K562 (cell line): ENCODE results near the gene DNASE1L2. TPM values are rescaled to one million over a fixed set of nuclear protein-coding genes. Genes with fewer than 3 reads are reported as not detected.
A peak's percentile ranks its signal among the peaks of the same experiment; 100 is the strongest.

Source experiments
- ARNT ChIP-seq, 2 experiments: fragments of 450-650 bp; IDR thresholded peaks; 2 replicates each; pipeline ENCODE4 v1.6.1; 2016; ENCODE audit warnings: mild to moderate bottlenecking in 1 of 2
- CBX2 ChIP-seq: fragments of 200-600 bp; sonication (generic); IDR thresholded peaks from one replicate; pipeline ENCODE4 v1.6.1; 2012; ENCODE audit warnings: mild to moderate bottlenecking, low read length, inconsistent platforms; ENCODE audit not compliant: insufficient read depth, poor library complexity, severe bottlenecking
- DPF2 ChIP-seq: fragments of 450-650 bp; IDR thresholded peaks from 2 replicates; pipeline ENCODE4 v1.6.1; 2016
- ETS1 ChIP-seq: conservative IDR thresholded peaks from 2 replicates; pipeline ENCODE4 v1.6.1; 2011; ENCODE audit warnings: low read depth, mild to moderate bottlenecking, low read length; ENCODE audit not compliant: control insufficient read depth
- GTF2E2 ChIP-seq: fragments of 200-800 bp; sonication (Bioruptor generic); IDR thresholded peaks from 2 replicates; pipeline ENCODE4 v1.6.1; 2016; ENCODE audit warnings: missing genetic modification characterization, missing compliant biosample characterization
- HIVEP1 ChIP-seq: fragments of 250-450 bp; sonication (Bioruptor Pico); IDR thresholded peaks from 2 replicates; pipeline ENCODE4 v1.4.0; 2020; ENCODE audit warnings: mild to moderate bottlenecking
- L3MBTL2 ChIP-seq: fragments of 450-650 bp; IDR thresholded peaks from 2 replicates; pipeline ENCODE4 v1.6.1; 2016; ENCODE audit warnings: mild to moderate bottlenecking, moderate library complexity
- MAFG ChIP-seq: fragments of 450-650 bp; conservative IDR thresholded peaks from 2 replicates; pipeline ENCODE4 v1.6.1; 2016; ENCODE audit warnings: missing genetic modification characterization, missing compliant biosample characterization
- PCBP1 ChIP-seq: fragments of 200-400 bp; formaldehyde crosslinking; IDR thresholded peaks from 2 replicates; pipeline ENCODE4 v1.6.1; 2018; ENCODE audit warnings: mild to moderate bottlenecking, low read depth, low read length; ENCODE audit not compliant: poor library complexity, severe bottlenecking
- PHF8 ChIP-seq: fragments of 200-600 bp; sonication (generic); IDR thresholded peaks from 2 replicates; pipeline ENCODE4 v1.6.1; 2012; ENCODE audit warnings: mixed run types, mild to moderate bottlenecking, inconsistent platforms, low read length, moderate library complexity, borderline replicate concordance
- PHTF2 ChIP-seq: fragments of 250-450 bp; sonication (Bioruptor Pico); IDR thresholded peaks from 2 replicates; pipeline ENCODE4 v1.5.0; 2021; ENCODE audit warnings: mild to moderate bottlenecking
- RUNX1 ChIP-seq: sonication (generic); IDR thresholded peaks from 2 replicates; pipeline ENCODE4 v1.6.1; 2016; ENCODE audit warnings: antibody characterized with exemption, low read depth
- SAFB2 ChIP-seq: fragments of 200-400 bp; formaldehyde crosslinking; IDR thresholded peaks from 2 replicates; pipeline ENCODE4 v1.6.1; 2018; ENCODE audit warnings: borderline replicate concordance, low read length, low read depth, moderate library complexity; ENCODE audit not compliant: severe bottlenecking
- SNRNP70 ChIP-seq: fragments of 200-400 bp; formaldehyde crosslinking; optimal IDR thresholded peaks from 2 replicates; pipeline ENCODE3; 2017; ENCODE audit warnings: low read depth, low read length
- SRSF9 ChIP-seq: fragments of 200-400 bp; formaldehyde crosslinking; IDR thresholded peaks from 2 replicates; pipeline ENCODE4 v1.6.1; 2017; ENCODE audit warnings: low read depth, low read length, borderline replicate concordance
- SUPT5H ChIP-seq: fragments of 450-650 bp; IDR thresholded peaks from 2 replicates; pipeline ENCODE4 v1.6.1; 2016
- TBP ChIP-seq: optimal IDR thresholded peaks from 2 replicates; pipeline ENCODE3; 2011; ENCODE audit warnings: low read depth, low read length, improper control_type of control experiment
- ZFX ChIP-seq: sonication (generic); formaldehyde crosslinking; IDR thresholded peaks from 2 replicates; pipeline ENCODE4 v1.8.0; 2022; ENCODE audit warnings: mild to moderate bottlenecking, missing genetic modification reagents, moderate library complexity
- ZNF277 ChIP-seq: fragments of 250-450 bp; sonication (Bioruptor Pico); IDR thresholded peaks from 2 replicates; pipeline ENCODE4 v1.8.0; 2022; ENCODE audit warnings: inconsistent platforms, mild to moderate bottlenecking, moderate library complexity, borderline replicate concordance
- ZSCAN29 ChIP-seq: fragments of 450-650 bp; IDR thresholded peaks from 2 replicates; pipeline ENCODE4 v1.6.1; 2017
- polyA plus RNA-seq, 8 experiments: library from polyadenylated mRNA; depleted of rRNA in 4 of 8; stranded (reverse) in 5 of 8; unstranded in 3 of 8; fragments of >200 nt; fragmentation: Nextera tagmentation in 2 of 8; fragmentation: Illumina TruSeq in 1 of 8; extraction: Ambion mirVana in 2 of 8; extraction: Trizol in 1 of 8; gene quantifications; 2 replicates each; pipeline versions ENCODE4 v1.2.1 to v1.2.3, GENCODE V29; 2011 to 2014; ENCODE audit warnings: inconsistent platforms in 1 of 8, missing spikeins in 1 of 8
- total RNA-seq, 7 experiments: library from RNA; depleted of rRNA in 6 of 7; stranded (reverse); fragments of >200 nt in 6 of 7; fragmentation: Illumina TruSeq in 2 of 7; extraction: Trizol in 2 of 7; gene quantifications; 2 replicates each; pipeline versions ENCODE4 v1.2.1 to v1.2.3, GENCODE V29; 2011 to 2021; ENCODE audit warnings: low replicate concordance in 1 of 7
- TF ChIP-seq, protein P1 (sequence below): sonication (generic); formaldehyde crosslinking; IDR thresholded peaks from 2 replicates; pipeline ENCODE4 v1.8.1; 2023; ENCODE audit warnings: mild to moderate bottlenecking, missing genetic modification reagents, moderate library complexity
- TF ChIP-seq, protein P2 (sequence below): fragments of 450-650 bp; IDR thresholded peaks from 2 replicates; pipeline ENCODE4 v1.6.1; 2016; ENCODE audit warnings: mild to moderate bottlenecking
- TF ChIP-seq, protein P3 (sequence below): sonication (generic); formaldehyde crosslinking; IDR thresholded peaks from 2 replicates; pipeline ENCODE4 v1.8.0; 2022; ENCODE audit warnings: mild to moderate bottlenecking, missing genetic modification reagents

Gene DNASE1L2
- total and polyA plus RNA-seq, 9 of the 15 experiments (the other 6 are each of a cell fraction or from before 2014, with no cell fraction given) = 0.08 to 2.7 (median 1.7) TPM; not detected in 1

DNA sequence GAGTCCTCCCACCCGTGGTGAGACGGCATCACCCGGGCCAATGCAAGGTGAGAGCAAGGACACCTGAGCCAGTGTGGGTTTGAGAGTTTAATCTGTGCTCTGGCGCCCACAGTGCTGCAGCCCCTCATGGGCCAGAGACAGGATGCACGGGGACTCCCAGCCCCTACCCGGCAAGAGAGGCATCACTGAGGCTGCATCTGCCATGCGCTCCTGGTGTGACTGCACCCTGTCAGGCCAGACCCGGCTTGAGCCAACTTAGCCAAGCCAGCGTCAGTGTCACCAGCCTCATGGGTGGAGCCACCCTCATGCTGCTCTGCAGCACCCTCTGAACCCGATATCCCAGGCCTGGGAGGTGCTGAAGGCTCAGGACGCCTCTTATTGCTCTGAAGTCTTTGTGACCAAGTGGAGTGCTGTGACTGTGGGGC lies 24.3 kb upstream of the DNASE1L2 start (continued):
- TF ChIP-seq DPF2 (no peak), HIVEP1 (CRISPR knock-in tag) (no peak), SUPT5H (peak; percentile 57), ZNF277 (CRISPR knock-in tag) (no peak), TBP (no peak), PCBP1 (no peak), ETS1 (no peak), L3MBTL2 (no peak), ARNT (IDR thresholded peaks at IDR 0.05) (no peak), ZSCAN29 (no peak), CBX2 (no peak), MAFG (tag) (no peak), SNRNP70 (peak; percentile 20), PHTF2 (CRISPR knock-in tag) (no peak), PHF8 (no peak), ZFX (0 out of 2 replicates have a peak, but pooled peaks have one; percentile 2), SRSF9 (no peak), GTF2E2 (no peak), SAFB2 (no peak), RUNX1 (no peak)
- TF ChIP-seq, protein P1, sequence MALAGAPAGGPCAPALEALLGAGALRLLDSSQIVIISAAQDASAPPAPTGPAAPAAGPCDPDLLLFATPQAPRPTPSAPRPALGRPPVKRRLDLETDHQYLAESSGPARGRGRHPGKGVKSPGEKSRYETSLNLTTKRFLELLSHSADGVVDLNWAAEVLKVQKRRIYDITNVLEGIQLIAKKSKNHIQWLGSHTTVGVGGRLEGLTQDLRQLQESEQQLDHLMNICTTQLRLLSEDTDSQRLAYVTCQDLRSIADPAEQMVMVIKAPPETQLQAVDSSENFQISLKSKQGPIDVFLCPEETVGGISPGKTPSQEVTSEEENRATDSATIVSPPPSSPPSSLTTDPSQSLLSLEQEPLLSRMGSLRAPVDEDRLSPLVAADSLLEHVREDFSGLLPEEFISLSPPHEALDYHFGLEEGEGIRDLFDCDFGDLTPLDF (CRISPR knock-in tag) = no peak
- TF ChIP-seq, protein P2, sequence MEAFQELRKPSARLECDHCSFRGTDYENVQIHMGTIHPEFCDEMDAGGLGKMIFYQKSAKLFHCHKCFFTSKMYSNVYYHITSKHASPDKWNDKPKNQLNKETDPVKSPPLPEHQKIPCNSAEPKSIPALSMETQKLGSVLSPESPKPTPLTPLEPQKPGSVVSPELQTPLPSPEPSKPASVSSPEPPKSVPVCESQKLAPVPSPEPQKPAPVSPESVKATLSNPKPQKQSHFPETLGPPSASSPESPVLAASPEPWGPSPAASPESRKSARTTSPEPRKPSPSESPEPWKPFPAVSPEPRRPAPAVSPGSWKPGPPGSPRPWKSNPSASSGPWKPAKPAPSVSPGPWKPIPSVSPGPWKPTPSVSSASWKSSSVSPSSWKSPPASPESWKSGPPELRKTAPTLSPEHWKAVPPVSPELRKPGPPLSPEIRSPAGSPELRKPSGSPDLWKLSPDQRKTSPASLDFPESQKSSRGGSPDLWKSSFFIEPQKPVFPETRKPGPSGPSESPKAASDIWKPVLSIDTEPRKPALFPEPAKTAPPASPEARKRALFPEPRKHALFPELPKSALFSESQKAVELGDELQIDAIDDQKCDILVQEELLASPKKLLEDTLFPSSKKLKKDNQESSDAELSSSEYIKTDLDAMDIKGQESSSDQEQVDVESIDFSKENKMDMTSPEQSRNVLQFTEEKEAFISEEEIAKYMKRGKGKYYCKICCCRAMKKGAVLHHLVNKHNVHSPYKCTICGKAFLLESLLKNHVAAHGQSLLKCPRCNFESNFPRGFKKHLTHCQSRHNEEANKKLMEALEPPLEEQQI = no peak
- TF ChIP-seq, protein P3, sequence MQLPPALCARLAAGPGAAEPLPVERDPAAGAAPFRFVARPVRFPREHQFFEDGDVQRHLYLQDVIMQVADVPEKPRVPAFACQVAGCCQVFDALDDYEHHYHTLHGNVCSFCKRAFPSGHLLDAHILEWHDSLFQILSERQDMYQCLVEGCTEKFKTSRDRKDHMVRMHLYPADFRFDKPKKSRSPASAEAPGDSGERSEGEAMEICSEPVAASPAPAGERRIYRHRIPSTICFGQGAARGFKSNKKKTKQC (CRISPR knock-in tag) = 0 out of 2 replicates have a peak, but pooled peaks have one; percentile 31
